Motor neuron (in vitro differentiated cells): ENCODE data around the gene BIRC3. TPM values are rescaled to one million over a fixed set of nuclear protein-coding genes. Genes with fewer than 3 reads are reported as not detected.
A peak's percentile ranks its signal among the peaks of the same experiment; 100 is the strongest.
"Not testable (repeated sequence)": the region's sequence is repeated elsewhere in the genome, so short reads cannot be mapped to it uniquely, and the experiment has no call there.

Source experiments
- ATAC-seq, 8 experiments: fragments of 200-7000 bp; cut with Tn5 transposase; replicated peaks in 6 of 8; 2 replicates each; pipeline ENCODE4 v1.8.0; 2021; ENCODE audit warnings: mild to moderate bottlenecking in 8 of 8, moderate library complexity in 8 of 8
- H3K27ac ChIP-seq, 2 donors: fragments of 250-450 bp; sonication (Bioruptor Pico); 2 replicates each; pipeline ENCODE4 v1.9.0; 2021; ENCODE audit warnings: antibody characterized with exemption in 2 of 2, mild to moderate bottlenecking in 2 of 2, moderate library complexity in 1 of 2
- H3K4me1 ChIP-seq, 2 donors: fragments of 250-450 bp; sonication (Bioruptor Pico); replicated peaks in 1 of 2; 2 replicates each; pipeline ENCODE4 v1.6.1; 2021; ENCODE audit warnings: antibody characterized with exemption in 2 of 2, mild to moderate bottlenecking in 2 of 2, moderate library complexity in 1 of 2
- H3K4me3 ChIP-seq, 5 donors: fragments of 250-450 bp; sonication (Bioruptor Pico); 2 replicates each; pipeline ENCODE4 v1.9.0; 2021; ENCODE audit warnings: antibody characterized with exemption in 5 of 5, mild to moderate bottlenecking in 5 of 5, moderate library complexity in 4 of 5
- WGBS, 10 experiments: fragments of 450-650 bp; shearing (Covaris generic); methylation state at CpG; one replicate each; pipeline ENCODE4 v1.0.0; 2022; 5-methylcytosine and 5-hydroxymethylcytosine counted together
- in situ Hi-C, 9 experiments: fragments of 400-800 bp; cut with MboI; loops; one replicate each; pipeline ENCODE4 v1.15.0; 2021; ENCODE audit warnings: low sequenced_read_pairs in 9 of 9, low pct_unique_long_range_greater_than_20kb in 2 of 9; ENCODE audit not compliant: unreplicated experiment in 9 of 9
- total RNA-seq, 8 experiments: library from RNA; unstranded; fragments of 300-600 nt; gene quantifications; 2 replicates each; pipeline versions ENCODE4 v1.2.3 to v1.2.4, GENCODE V29; 2022

BIRC3 gene
- total RNA-seq, 8 experiments from 2014 or later: 0.11 to 2.2 (median 0.49) TPM

DNA sequence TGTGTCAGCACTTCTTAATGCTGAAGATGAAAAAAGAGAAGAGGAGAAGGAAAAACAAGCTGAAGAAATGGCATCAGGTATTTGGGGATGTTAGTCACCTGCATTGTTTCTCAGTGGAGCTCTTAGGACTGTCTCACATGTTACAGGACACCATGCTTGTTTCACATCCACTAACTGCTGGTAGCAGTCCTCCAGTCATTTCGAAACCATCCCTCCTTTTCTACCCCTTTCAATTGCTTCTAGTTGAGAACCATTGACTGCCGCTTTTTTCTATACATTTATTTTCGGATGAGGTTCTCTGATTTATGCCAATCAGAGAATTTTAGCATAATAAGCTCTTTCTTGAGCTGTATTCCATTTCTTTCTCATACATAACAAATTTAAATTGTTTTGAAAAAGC is 51.2 kb downstream of the BIRC3 start:
- ATAC-seq: no peak
- Histone ChIP-seq H3K4me1 (no peaks in the 10 kb centered on the region), H3K4me3 (no peak overlapping the region), H3K27ac (no peak overlapping the region)
- WGBS, 10 experiments: 67 to 100% (median 98%) methylated on average over 2 to 3 of the region's 3 CpGs
- in situ Hi-C loops: loop anchor here in 1 of 9 experiments (25.0 kb wide), 1 partner anchor 244 kb away; no protein-coding TSS in a partner anchor

DNA sequence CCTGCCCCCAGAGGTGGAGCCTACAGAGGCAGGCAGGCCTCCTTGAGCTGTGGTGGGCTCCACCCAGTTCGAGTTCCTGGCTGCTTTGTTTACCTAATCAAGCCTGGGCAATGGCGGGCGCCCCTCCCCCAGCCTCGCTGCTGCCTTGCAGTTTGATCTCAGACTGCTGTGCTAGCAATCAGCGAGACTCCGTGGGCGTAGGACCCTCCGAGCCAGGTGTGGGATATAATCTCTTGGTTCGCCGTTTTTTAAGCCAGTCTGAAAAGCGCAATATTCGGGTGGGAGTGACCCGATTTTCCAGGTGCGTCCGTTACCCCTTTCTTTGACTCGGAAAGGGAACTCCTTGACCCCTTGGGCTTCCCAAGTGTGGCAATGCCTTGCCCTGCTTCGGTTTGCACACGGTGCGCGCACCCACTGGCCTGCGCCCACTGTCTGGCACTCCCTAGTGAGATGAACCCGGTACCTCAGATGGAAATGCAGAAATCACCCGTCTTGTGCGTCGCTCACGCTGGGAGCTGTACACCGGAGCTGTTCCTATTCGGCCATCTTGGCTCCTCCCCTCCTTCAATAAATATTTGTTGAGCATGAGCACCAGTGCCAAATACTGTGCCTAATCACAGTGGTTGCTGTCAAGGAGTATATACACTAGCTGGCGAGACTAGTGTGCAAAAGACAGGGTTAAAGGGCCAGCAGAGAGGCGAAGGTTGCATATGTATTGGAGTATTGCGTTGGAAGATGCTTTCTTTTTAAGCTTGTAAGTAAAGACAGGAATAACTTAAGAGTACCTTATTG is 57.5 kb downstream of the BIRC3 start:
- H3K4me1 ChIP-seq: not testable (repeated sequence)
- peak in 2 of 8 experiments; percentile 19 to 26 for ATAC-seq
- Histone ChIP-seq H3K4me3 (peak overlapping the region in 4 of 5 donors; percentile 20 to 29 (median 24)), H3K27ac (peak overlapping the region; percentile 61 to 68)
- in situ Hi-C loops: loop anchor here in 3 of 9 experiments (25.0 kb wide), 2 partner anchors 112 to 237 kb away; no protein-coding TSS in a partner anchor
- WGBS, 10 experiments: 42 to 100% (median 78%) methylated on average over 1 to 11 of the region's 31 CpGs; no CpG with 5 or more reads in 1 of the 10 experiments

- no peak for ATAC-seq
- in situ Hi-C loops: loop anchor here in 3 of 9 experiments (25.0 kb wide), 1 partner anchor 111 kb away; no protein-coding TSS in a partner anchor
- 90 to 100% (median 100%) methylated on average over 1 to 5 of the region's 5 CpGs for WGBS, 10 experiments
Observed at GRCh38 chr11:102375720-102376399, 58.6 kb downstream of the BIRC3 start.

DNA sequence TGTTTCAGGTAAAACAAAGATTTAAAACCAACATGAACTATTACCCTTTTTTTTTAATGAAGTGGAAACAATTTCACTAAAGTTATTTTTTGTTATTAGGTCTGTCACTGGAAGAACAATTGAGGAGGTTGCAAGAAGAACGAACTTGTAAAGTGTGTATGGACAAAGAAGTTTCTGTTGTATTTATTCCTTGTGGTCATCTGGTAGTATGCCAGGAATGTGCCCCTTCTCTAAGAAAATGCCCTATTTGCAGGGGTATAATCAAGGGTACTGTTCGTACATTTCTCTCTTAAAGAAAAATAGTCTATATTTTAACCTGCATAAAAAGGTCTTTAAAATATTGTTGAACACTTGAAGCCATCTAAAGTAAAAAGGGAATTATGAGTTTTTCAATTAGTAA is 60.6 kb downstream of the BIRC3 start:
- H3K27ac ChIP-seq: no peak overlapping the region
- in situ Hi-C loops: loop anchor here in 3 of 9 experiments (25.0 kb wide), 1 partner anchor 109 kb away; no protein-coding TSS in a partner anchor
- 60 to 100% (median 85%) methylated on average over 1 to 2 of the region's 2 CpGs; no CpG with 5 or more reads in 1 of the 10 experiments for WGBS, 10 experiments
- H3K4me3 ChIP-seq: no peak overlapping the region
- H3K4me1 ChIP-seq: peaks cover 5 to 9% of the 10 kb centered on the region in 2 donors
- ATAC-seq: no peak

More at GRCh38 chr11:102375720-102376399, 58.6 kb downstream of the BIRC3 start:
- Histone ChIP-seq H3K4me1 (peaks cover 5 to 9% of the 10 kb centered on the region in 2 donors), H3K27ac (no peak overlapping the region), H3K4me3 (no peak overlapping the region)

DNA sequence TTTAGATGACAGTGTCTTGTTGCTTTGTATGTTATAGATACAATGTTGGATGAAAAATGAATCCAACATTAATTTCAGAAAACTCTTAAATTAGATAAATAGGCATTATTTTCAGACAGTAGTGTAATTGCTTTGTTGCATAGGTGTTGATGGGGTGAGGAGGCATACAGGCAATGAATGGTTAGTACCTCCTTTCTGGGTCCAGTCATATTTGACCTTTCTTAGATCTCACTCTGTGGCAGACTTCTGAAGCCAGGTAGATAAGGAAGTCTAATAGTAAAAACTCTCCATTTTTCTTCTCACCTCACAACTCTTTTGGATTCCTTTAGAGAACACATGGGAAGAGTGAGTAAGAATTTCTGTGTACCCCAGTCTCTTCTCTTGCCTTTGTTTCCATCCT is 61.5 kb downstream of the BIRC3 start:
- Histone ChIP-seq H3K27ac (no peak overlapping the region), H3K4me1 (peaks cover 5 to 9% of the 10 kb centered on the region in 2 donors), H3K4me3 (no peak overlapping the region)
- in situ Hi-C loops: loop anchor here in 3 of 9 experiments (25.0 kb wide), 1 partner anchor 108 kb away; no protein-coding TSS in a partner anchor
- ATAC-seq: no peak

DNA sequence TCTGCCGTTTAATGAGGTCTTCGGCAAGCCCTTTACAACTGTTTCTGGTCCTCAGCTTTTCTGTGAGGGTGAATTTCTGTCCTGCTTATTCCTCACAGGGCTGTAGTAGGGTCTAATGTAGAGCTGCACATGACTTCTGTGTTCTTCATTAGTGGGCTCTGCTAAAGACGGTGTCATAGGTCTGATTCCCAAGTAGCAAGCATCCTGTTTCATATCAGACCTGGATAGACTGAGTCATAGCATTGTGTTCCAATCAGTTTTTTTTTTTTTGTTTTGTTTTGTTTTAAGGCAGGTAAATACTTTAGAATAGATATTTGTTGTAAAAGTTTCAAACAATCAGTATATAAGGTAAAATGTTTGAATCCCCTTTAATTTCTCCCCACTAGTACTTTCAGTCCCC is 65.1 kb downstream of the BIRC3 start:
- WGBS, 10 experiments: 78 to 100% (median 94%) methylated on average over 1 to 3 of the region's 3 CpGs; no CpG with 5 or more reads in 2 of the 10 experiments
- Histone ChIP-seq H3K27ac (no peak overlapping the region), H3K4me3 (no peak overlapping the region), H3K4me1 (peaks cover 5 to 6% of the 10 kb centered on the region in 2 donors)
- in situ Hi-C loops: loop anchor here in 3 of 9 experiments (25.0 kb wide), 1 partner anchor 105 kb away; no protein-coding TSS in a partner anchor
- no peak for ATAC-seq

GRCh38 chr11:102383839-102384238 is 66.6 kb downstream of the BIRC3 start:
- in situ Hi-C loops: loop anchor here in 3 of 9 experiments (25.0 kb wide), 1 partner anchor 103 kb away; no protein-coding TSS in a partner anchor
- ATAC-seq: no peak
- H3K27ac ChIP-seq: no peak overlapping the region
- H3K4me3 ChIP-seq: no peak overlapping the region
- 90 to 100% (median 96%) methylated on average over 1 to 3 of the region's 3 CpGs for WGBS, 10 experiments
- H3K4me1 ChIP-seq: peaks cover 5 to 6% of the 10 kb centered on the region in 2 donors

DNA sequence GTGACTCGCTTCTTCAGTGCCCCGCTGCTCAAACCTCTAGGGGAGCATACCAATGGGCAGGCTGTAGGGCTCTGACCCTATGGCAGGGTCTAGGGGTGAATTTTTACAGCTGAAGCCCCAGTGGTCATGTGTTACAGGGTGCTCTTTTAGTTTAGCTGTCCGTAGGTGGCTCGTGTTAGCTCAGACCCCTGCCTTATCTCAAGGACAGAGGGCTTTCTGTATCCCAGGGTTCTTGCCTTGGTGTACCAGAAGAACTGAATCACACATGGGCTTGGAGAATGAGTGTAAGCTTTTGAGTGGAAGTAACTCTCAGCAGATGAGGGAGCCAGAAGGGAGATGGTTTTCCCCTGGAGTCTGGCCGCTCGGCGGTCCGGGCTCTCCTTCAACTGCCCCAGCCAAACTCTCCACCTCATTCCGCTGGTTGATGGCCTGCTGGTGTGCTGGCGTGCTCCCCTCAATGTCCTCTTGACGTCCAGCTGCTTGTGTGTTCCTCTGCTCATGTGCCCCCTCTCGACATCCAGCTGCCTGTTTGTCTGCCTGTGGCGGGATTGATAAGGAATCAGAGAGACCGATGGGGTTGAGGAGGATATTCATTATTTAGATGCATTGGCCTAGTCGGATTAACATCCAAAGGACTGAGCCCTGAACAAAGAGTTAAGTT is 67.3 kb downstream of the BIRC3 start:
- peak in 1 of 8 experiments; percentile 17 for ATAC-seq

DNA sequence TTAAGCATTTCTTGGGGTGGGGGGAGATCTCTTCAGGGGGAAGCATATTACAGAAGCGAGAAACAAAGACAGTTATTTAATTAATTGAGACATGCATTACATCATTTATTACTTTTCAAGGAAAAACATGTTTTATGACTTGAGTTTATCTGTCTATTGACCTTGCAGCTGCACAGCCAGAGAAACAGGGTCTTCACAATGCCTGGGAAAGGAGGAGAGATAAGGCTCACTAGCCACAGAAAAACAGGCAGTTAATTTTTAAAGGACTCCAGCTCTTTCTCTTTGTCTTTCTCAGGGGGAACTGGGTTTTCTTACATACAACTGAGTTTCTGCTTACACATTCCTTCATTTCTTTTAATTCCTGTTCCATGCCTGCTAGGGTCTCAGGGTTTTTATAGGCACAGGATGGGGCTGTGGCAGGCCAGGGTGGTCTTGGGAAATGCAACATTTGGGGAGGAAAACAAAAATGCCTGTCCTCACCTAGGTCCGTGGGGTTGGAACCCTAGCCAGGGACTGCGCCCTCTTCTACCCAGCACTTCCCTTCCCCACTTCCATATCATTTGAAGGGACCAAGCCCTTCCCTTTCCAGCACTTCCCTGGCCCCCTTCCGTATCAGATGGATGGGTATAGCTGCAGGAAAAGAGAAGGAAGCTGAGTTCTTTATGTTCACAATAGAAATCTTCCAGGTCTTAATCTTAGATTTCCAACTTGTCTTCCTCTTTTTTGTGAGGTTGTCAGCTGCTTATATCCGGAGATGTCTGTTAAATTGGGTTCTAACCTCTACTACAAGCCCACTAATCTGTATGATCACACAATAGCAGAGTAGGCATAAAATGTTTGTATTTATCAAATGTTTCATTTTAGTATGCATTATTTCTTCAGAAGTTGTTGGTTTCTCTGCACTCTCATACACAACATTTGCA is 68.1 kb downstream of the BIRC3 start:
- 60 to 100% (median 90%) methylated on average over 1 to 5 of the region's 5 CpGs; no CpG with 5 or more reads in 1 of the 10 experiments for WGBS, 10 experiments
- no peak overlapping the region for H3K4me3 ChIP-seq
- no peak overlapping the region for H3K27ac ChIP-seq
- in situ Hi-C loops: loop anchor here in 3 of 9 experiments (25.0 kb wide), 1 partner anchor 102 kb away; no protein-coding TSS in a partner anchor
- ATAC-seq: no peak
- peaks cover 5 to 6% of the 10 kb centered on the region in 2 donors for H3K4me1 ChIP-seq

More for the DNA sequence above, 67.3 kb downstream of the BIRC3 start:
- Histone ChIP-seq H3K4me3 (no peak overlapping the region), H3K27ac (peak overlapping the region in 1 of 2 donors; percentile 16), H3K4me1 (peaks cover 5 to 6% of the 10 kb centered on the region in 2 donors)
- in situ Hi-C loops: loop anchor here in 3 of 9 experiments (25.0 kb wide), 1 partner anchor 103 kb away; no protein-coding TSS in a partner anchor
- WGBS, 10 experiments: 40 to 100% (median 58%) methylated on average over 1 to 11 of the region's 15 CpGs; no CpG with 5 or more reads in 1 of the 10 experiments

GRCh38 chr11:102386136-102386734 is 69.0 kb downstream of the BIRC3 start:
- no peak overlapping the region for H3K27ac ChIP-seq
- 80 to 100% (median 100%) methylated on average over 1 to 2 of the region's 2 CpGs; no CpG with 5 or more reads in 1 of the 10 experiments for WGBS, 10 experiments
- no peak overlapping the region for H3K4me3 ChIP-seq
- ATAC-seq: peak in 2 of 8 experiments; percentile 29 to 30
- in situ Hi-C loops: loop anchor here in 3 of 9 experiments (25.0 kb wide), 1 partner anchor 101 kb away; no protein-coding TSS in a partner anchor
- H3K4me1 ChIP-seq: peaks cover 5 to 6% of the 10 kb centered on the region in 2 donors
